Panc1 (cell line): Measurements from ENCODE around the gene ABCA1.

Experiments
- CTCF ChIP-seq: fragments of 450-650 bp; IDR thresholded peaks from 2 replicates; pipeline ENCODE4 v1.5.1; 2017; ENCODE audit warnings: mild to moderate bottlenecking
- REST ChIP-seq, 2 experiments: IDR thresholded peaks; 2 replicates each; pipeline ENCODE4 v1.6.1; 2011 to 2012; ENCODE audit warnings: low read depth in 2 of 2, control low read depth in 1 of 2, low read length in 1 of 2, mild to moderate bottlenecking in 1 of 2, moderate library complexity in 1 of 2; ENCODE audit not compliant: insufficient read depth in 1 of 2
- SIN3A ChIP-seq: IDR thresholded peaks from 2 replicates; pipeline ENCODE4 v1.6.1; 2012; ENCODE audit warnings: low read depth, mild to moderate bottlenecking, low read length, moderate library complexity, borderline replicate concordance; ENCODE audit not compliant: insufficient read depth

GRCh38 chr9:104872656-104873488 lies 55.1 kb downstream of the ABCA1 start:
- no peak for TF ChIP-seq CTCF
- no peak for TF ChIP-seq SIN3A
- TF ChIP-seq REST (IDR thresholded peaks at IDR 0.05; ENCODE audit: insufficient read depth in 1 of 2, low read depth in 2 of 2, low read length in 1 of 2): no peak
